ENCODE measurements around the gene TBPL2. TPM values are rescaled to one million over a fixed set of nuclear protein-coding genes. Genes with fewer than 3 reads are reported as not detected.
"Not testable (repeated sequence)": the region's sequence is repeated elsewhere in the genome, so short reads cannot be mapped to it uniquely, and the experiment has no call there.

Gene TBPL2
- polyA plus RNA-seq, 3 donors, result 0.12 to 0.21 (median 0.14) TPM

DNA sequence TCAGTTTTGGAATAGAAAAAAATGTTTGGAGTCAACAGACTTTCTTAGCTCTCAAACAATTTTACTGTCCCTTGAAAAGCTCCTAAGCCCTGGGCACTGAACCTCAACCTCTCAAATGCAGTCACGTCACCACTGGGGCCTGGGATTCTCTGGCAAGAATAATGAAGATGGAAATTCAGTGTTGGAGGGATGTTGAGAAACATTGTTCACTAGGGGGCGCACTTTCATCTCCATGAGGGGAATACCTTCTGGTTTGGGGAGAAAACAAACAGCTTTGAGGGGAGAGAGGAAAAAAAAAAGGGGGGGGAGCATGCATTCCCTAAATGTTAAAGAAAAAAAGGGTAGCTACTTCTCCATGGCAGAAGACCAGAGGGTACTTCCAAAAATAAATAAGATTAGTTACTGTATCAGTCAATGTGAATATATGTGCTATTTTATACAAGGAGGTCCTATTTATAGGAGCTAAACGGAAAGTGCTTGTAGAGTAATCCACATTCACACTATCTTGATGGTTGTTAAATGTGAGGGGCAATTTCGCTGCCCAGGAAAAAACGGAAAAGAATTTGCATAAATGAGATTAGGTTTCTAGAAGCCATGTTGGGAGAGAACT lies 5.8 kb upstream of the TBPL2 start:
- DNase-seq (ENCODE audit: low read depth in 3 of 3, low spot score in 2 of 3), result peak; percentile 54 to 64 (median 63)

DNA sequence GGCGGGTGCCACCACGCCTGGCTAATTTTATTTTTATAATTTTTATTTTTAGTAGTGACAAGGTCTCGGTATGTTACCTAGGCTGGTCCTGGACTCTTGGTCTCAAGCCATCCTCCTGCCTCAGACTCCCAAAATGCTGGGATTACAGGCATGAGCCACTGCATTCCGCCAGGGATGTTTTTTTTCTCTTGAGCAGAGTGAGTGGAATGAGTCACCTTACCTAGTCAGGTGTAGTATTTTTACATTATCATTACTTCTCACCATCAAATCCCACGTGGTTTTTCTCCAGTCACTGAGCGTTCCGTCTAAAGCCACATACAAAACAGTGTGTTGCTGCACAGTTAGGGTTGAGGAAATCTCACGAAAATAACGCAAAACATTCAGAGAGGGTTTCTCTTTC lies 870 bp upstream of the TBPL2 start:
- no peak for DNase-seq (ENCODE audit: low read depth in 3 of 3, low spot score in 2 of 3)

DNA sequence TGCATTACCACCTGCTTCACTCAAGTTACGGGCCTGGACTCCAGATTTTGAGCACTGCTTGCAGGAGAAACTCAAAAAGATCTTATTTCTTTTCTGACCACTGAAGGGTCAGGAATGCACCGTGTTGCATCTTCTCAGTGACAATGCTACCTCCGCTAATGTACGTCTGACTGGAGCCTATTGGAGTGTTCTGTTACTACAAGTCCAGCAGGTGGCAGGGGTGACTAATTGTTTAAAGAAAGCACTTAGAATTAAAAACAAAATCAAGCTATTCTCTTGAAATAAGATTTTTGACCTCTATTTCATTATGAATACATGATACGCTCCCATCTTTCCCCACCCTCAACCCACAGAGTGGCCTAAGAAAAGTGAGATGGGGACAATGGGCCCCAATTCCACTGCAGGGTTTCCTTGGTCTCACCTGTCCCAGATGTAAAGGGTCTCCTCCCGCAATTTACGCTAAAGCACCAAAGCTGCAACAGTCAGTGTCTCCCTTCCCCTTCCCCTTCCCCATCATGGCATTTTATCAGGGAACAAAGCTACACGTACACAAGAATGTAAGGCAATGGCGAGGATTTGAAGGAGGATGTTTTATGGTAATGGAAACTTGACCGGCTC lies 2.2 kb downstream of the TBPL2 start:
- no peak for DNase-seq (ENCODE audit: low read depth in 3 of 3, low spot score in 2 of 3)

DNA sequence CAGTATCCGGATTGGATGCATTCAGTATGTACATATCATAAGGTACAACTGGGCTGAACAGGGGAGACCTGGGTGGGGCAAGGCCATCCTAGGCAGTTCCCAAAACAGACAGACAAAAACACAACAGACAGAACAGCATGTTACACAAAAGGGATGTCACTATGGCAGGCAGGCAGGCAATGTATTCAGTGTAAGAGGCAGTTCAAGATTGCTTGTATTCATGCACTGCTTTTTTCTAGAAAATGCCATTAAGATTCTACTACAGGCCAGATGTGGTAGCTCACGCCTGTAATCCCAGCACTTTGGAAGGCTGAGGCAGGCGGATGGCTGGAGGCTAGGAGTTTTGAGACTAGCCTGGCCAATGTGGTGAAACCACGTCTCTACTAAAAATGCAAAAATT lies 3.5 kb downstream of the TBPL2 start:
- DNase-seq (ENCODE audit: low read depth in 3 of 3, low spot score in 2 of 3), result no peak

DNA sequence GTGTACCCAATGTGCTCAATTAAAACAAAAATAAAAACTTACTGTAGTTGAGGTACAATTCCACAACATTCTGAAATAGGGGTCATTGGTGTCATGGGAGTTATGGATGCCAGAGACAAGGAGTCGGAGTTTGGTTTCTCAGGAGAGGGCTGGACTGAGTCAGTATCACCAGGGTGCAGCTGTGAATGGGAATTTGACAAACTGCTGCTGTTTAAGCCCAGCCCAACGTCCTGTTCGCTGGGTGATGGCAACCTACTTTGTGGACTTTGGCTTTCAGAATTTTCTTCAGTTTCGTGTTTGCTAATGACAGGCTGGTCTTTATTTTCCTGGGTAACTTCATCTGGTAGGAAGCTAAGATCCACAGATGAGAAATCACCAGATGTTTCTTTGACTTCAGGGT lies 3.9 kb downstream of the TBPL2 start:
- DNase-seq (ENCODE audit: low read depth in 3 of 3, low spot score in 2 of 3), result no peak

DNA sequence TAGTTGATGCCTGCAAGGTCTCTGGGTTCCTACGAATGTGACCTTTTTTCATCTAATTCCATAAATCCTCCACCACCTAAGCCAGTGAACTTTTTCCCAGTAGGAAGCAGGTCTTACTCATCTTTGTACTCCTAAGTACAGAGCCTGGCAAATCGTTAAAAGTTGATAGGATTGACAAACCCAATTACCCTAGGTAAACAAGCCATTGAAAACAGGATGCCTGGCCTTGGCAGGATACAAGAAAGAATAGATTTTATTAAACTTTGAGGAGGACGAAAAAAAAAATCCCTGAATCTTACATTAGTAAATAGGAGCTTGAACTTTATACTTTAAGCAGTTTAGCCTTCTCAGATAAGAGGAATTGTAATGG lies 5.6 kb downstream of the TBPL2 start:
- DNase-seq (ENCODE audit: low read depth in 3 of 3, low spot score in 2 of 3), result no peak

DNA sequence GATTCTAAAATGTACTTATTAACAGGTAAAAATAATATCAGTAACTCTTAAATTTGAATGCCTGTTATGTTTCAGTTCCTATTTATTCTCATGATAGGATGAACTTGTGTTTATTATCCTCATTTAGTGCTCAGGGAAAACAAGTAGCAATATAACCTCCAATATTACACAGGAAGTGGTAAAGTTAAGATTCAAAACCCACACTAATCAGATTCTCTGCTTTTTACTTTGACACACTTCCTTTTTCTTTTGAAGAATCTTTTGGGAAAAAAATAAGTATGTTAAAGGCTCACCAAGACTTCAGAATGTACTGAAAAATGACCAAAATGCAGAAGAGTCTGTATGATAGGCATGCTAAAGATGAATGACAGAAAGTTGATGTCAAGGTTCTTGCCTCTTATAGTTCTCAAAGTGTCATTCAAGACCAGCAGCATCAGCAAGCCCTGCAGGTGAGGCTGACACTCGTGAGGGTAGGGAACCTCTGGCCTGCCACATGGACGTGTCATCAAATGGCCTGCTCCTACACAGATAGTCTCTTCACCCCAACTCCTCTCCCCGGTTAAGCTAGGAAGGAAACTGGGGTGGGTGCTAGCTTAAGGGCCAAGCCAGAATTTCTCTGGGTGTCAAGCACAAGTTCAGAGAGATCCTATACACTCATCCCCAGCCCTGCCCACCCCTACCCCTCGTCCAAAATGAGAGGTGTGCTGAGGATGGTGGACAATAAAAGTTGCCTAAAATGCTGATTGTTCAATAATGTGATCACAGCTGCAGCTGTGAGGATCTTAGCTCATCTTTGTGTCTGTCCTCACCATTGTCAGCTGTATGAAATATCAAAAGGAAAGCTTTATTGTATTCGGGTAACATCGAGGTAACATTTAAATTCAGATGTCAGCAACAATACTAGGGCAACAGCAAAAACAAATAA lies 6.3 kb downstream of the TBPL2 start:
- no peak for DNase-seq (ENCODE audit: low read depth in 3 of 3, low spot score in 2 of 3)

DNA sequence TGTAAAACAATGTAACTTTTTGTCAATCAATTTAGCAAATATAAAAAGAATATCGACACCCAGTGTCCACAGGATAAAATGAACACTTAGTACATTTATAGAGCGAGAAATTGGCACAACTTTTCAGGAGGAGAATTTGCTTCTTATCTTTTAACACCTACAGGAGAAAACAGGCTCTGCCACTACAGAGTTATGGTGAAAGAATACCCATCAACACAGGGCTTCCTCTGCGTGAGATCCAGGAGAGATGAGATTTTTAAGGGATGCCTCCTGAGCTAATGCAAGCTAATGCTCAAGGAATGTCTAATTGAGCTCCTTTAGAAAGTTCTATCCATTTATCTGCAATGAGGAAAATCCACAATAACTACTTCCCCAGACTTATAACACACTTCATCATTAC lies 7.8 kb downstream of the TBPL2 start:
- no peak for DNase-seq (ENCODE audit: low read depth in 3 of 3, low spot score in 2 of 3)

DNA sequence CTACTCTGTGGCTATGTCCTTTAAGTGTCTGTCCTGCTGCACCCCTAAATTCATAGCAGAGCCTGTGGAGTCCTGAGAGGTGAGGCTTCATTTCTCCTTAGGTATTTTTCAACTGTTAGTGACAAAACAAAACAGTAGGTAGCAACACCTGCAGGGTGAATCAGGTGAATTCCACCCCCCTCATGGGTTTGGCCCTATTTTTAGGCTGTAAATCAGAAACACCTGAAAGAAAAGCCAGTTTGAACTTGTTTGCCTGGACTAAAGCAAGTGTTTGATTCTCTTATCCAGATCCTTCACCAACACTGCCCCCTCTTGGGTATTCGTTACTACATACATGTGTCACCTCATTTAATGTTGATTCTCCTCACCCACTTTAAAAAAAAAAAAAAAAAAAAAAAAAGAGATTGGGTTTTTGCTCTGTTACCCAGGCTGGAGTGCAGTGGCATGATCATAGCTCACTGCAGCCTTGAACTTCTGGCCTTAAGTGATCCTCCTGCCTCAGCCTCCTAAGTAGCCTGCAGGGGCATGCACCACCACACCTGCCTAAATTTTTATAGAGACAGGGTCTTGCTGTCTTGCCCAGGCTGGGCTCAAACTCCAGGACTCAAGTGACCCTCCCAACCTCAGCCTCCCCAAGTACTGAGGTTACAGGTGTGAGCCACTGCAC lies 10.3 kb downstream of the TBPL2 start:
- no peak for DNase-seq (ENCODE audit: low read depth in 3 of 3, low spot score in 2 of 3)

DNA sequence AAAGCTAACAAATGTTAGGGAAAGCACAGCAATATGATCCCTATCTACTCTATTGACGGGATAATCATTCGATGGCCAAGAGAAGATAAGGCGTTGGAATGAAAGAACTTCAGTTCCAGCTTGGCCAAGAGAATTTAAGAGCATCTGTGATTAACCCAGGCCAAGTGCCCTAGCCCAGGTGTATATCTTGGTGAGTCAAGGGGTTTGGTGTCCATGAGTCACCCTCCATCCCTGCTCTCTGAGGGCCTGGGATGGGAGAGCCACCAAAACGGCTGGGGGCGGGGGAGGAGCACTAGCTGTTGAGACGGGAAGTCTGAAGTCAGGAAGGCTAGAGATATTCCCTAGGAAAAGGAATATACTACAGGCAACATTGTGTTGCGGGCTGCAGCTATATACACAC lies 13.0 kb downstream of the TBPL2 start:
- DNase-seq (ENCODE audit: low read depth in 3 of 3, low spot score in 2 of 3), result no peak

DNA sequence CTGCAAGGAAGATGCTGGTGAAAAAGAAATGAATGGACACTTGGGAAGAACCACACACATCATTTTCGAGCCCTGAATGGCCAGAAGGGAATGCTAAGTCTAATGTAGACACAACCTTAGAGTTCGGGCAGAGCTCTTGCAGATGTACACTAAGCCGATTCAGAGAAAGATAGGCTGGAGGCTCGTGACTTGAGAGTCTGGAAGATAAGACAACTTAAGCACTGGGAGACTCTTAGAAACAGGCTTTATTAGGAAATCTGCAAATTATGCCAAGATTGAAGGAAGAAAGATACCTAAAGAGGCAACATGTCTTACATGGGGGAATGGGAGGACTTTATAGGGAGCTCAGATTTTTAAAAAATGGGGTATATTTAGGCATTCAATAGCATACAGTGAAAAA lies 13.5 kb downstream of the TBPL2 start:
- DNase-seq (ENCODE audit: low read depth in 3 of 3, low spot score in 2 of 3), result no peak

DNA sequence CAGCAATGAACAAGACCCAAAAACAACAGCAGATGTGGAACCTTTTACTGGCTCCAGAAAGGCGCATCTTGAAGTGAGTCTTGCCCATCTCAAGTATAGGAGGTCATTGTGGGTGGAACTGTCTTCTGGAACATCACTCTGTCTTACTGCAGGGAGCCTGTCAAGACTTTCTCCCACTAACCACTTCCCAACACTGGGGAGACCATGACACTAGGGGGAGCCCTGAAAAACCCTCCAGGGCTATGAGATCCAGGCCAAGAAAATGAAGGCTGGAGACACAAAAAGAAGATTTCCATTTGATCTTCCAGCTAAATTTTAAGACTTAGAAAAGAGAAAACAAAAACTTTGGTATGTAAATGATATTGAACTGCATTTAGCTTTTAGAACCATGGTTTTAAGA lies 15.3 kb downstream of the TBPL2 start:
- no peak for DNase-seq (ENCODE audit: low read depth in 3 of 3, low spot score in 2 of 3)

DNA sequence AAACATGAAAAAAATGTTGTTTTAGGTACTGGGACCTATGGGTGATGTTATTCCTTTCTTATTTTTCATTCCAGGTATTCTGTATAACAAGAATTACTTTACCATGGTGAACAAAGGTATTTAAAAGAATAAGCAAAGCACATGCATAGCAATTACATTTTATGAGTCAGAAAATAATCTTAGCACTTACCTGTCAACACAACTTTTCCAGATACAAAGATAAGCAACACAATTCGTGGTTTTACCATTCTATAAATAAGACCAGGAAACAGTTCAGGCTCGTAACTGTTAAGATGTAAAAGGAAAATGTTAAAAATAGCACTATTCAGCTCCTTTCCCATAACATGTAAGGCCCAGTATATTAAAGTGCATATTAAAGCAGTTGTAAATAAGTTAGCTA lies 16.4 kb downstream of the TBPL2 start:
- DNase-seq (ENCODE audit: low read depth in 3 of 3, low spot score in 2 of 3), result no peak

DNA sequence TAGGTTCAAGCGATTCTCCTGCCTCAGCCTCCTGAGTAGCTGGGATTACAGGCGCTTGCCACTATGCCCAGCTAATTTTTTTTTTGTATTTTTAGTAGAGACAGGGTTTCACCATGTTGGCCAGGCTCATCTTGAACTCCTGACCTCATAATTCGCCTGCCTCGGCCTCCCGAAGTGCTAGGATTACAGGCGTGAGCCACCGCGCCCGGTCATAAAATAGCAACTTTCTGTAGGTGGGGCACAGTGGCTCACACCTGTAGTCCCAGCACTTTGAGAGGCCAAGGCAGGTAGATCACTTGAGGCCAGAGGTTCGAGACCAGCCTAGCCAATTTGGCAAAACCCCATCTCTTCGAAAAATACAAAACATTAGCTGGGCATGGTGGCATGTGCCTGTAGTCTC lies 18.1 kb downstream of the TBPL2 start:
- DNase-seq (ENCODE audit: low read depth in 3 of 3, low spot score in 2 of 3), result not testable (repeated sequence)

DNA sequence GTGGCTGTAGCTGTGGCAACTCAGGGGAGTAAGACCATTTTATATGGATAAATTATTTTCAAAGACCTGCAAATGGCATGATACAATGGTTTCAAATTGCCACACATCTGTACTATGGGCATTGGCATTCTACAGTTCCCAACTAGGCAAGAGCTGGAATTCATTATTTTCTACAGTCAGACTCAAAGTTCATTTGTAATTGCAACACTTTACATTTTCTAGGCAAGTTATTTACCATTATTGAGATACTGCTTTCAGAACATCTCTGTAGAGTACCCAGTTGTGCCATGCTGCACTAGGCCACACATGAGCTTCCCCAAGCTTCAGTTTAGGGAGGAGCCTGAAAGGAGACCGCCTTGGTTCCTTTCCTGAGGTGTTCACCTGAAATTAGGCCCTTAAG lies 20.8 kb downstream of the TBPL2 start:
- DNase-seq (ENCODE audit: low read depth in 3 of 3, low spot score in 2 of 3), result no peak

DNA sequence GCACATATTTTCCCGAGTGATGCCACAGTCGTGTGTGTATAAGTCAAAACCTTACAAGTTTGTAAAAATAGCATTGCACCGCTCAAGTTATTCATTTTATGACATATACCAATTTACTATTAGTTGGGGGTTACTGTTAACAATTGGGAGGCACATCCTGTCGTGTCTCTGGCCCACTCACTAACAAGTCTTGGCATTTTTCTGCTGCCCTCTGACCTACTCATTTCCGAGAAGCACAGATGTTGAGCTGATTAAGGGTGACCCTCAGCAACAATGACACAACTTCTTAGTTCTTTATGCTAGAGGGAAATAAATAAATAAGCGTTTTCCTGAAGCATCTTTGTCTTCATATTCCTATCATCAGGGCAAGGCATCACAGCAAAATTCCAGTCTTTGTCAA lies 22.0 kb downstream of the TBPL2 start:
- no peak for DNase-seq (ENCODE audit: low read depth in 3 of 3, low spot score in 2 of 3)

DNA sequence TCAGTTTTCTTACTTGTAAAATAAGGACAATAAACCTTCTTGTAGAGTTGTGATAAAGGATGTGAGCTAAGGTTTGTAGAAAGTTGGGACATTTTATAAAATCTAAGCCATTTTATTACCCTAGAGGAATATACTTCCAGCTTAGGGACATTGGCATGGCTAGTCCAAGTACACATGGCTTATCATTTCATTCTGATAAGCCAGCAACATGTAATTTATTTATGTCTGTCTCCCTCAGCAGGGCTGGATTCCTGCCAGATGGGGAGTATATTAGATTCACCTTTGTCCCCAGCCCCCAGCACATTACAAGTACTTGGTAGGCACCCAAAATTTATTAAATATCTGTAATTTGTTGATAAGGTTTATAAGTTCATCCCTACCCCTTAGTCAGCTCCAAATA lies 22.5 kb downstream of the TBPL2 start:
- DNase-seq (ENCODE audit: low read depth in 3 of 3, low spot score in 2 of 3), result no peak

DNA sequence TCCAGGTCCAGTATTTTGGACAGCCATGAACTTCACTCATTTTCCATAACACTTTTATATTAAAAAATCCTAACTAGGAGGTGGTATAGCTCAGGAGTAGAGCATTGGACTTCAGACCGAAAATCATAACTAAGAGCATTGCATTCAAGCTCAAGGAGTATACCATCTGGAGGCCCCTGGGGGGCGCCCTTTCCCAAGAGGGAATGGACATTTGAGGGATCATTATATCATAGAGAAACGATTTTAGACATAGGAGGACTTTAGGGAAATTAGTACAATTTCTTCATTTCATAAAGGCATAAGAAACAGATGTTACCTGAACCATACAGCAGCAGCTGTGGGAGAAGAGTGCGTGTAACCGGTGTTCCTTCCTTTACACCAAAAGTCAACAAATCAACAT lies 23.6 kb downstream of the TBPL2 start:
- DNase-seq (ENCODE audit: low read depth in 3 of 3, low spot score in 2 of 3), result no peak

DNA sequence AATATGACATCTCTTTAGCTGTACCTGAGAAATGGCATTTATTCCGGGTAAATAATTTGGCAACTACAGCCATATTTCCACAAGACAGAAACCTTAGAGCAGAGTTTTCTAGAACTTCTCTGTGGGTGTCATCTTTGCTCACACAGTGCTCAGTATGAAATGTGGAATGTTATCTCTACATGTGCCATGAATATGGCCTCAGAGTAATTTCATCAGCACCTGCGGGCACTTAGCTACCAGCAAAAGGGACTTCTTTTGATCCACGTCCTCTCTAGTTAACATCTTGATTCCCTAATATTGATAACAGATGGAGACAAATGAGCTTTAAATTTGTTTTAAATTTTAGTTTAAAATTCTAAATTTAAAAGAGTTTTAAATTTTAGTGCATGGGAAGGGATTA lies 25.9 kb downstream of the TBPL2 start:
- DNase-seq (ENCODE audit: low read depth in 3 of 3, low spot score in 2 of 3), result no peak

DNA sequence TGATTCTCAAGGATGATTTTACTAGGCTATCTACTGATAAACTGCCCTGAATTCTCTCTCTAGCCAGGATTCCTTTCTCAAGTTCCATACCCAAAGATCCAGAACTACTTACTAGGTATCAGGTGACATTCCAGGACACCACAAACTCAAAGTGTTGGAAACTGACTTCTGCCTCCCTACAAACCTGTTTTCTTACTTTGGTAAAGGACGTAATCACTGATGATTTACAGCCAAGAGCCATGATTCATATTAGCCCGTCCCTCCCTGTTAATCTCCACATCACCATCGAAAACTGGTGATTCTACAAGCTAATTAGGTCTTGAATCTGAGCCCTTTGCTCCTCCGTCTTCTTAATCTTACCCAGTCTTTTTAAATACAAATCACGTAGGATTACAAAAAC lies 27.7 kb downstream of the TBPL2 start:
- no peak for DNase-seq (ENCODE audit: low read depth in 3 of 3, low spot score in 2 of 3)

Measured in right renal cortex interstitium (tissue), 3 donors.